HUES64 (cell line): ENCODE results near the gene SEL1L. TPM values are rescaled to one million over a fixed set of nuclear protein-coding genes. Genes with fewer than 3 reads are reported as not detected.

Experiments
- H3K27ac ChIP-seq: 2 replicates; pipeline ENCODE4 v1.7.0; 2013; ENCODE audit warnings: low read depth, low read length, inconsistent platforms
- H3K27me3 ChIP-seq: 2 replicates; pipeline ENCODE4 v1.6.1; 2013; ENCODE audit warnings: mild to moderate bottlenecking, low read length; ENCODE audit not compliant: insufficient read depth
- H3K36me3 ChIP-seq: 2 replicates; pipeline ENCODE4 v1.6.1; 2013; ENCODE audit warnings: mild to moderate bottlenecking, low read length; ENCODE audit not compliant: insufficient read depth
- H3K4me1 ChIP-seq: 2 replicates; pipeline ENCODE4 v1.6.1; 2013; ENCODE audit warnings: mild to moderate bottlenecking, low read length, moderate library complexity; ENCODE audit not compliant: insufficient read depth
- H3K4me3 ChIP-seq: 2 replicates; pipeline ENCODE4 v1.5.1; 2013; ENCODE audit warnings: mild to moderate bottlenecking, low read length, moderate library complexity
- H3K9ac ChIP-seq: 2 replicates; pipeline ENCODE4 v1.6.1; 2013; ENCODE audit warnings: mild to moderate bottlenecking, low read depth, low read length
- H3K9me3 ChIP-seq: 2 replicates; pipeline ENCODE4 v1.6.1; 2013; ENCODE audit warnings: low read depth, low read length; ENCODE audit not compliant: insufficient read depth
- WGBS: fragments of 150-250, 120-280 bp; methylation state at CpG from one replicate; pipeline ENCODE4 v1.1.7; 2013; ENCODE audit warnings: missing lambda C conversion rate; 5-methylcytosine and 5-hydroxymethylcytosine counted together
- polyA plus RNA-seq, 2 experiments: library from polyadenylated mRNA; stranded (reverse); fragments of 50-300 nt; gene quantifications; one replicate each; pipeline ENCODE4 v1.2.3, GENCODE V29; 2013

Gene SEL1L
- 10.6 TPM for polyA plus RNA-seq (2013, experiment 1 of 2)
- 14.1 TPM for polyA plus RNA-seq (2013, experiment 2 of 2)

- Histone ChIP-seq H3K9me3 (peaks cover 9% of the 10 kb centered on the region; the same call in 1 of the 2 replicates), H3K4me1 (0 out of 2 replicates have a peak, but pooled peaks cover 6% of the 10 kb centered on the region), H3K27me3 (no peaks in the 10 kb centered on the region), H3K27ac (no peak within 1 kb of the TSS), H3K36me3 (no peaks in the 10 kb centered on the region), H3K9ac (peak within 1 kb of the TSS; percentile 66), H3K4me3 (peak within 1 kb of the TSS; percentile 94)
- under 1% methylated on average over 50 of the region's 50 CpGs for WGBS
Observed at GRCh38 chr14:81533536-81534343, at the start of gene SEL1L. SEL1L (minus strand) TSS chr14:81533853; CDS start chr14:81533744, 109 bp downstream.

GRCh38 chr14:81582420-81582819, 48.8 kb upstream of the SEL1L start:
- Histone ChIP-seq H3K4me1 (no peaks in the 10 kb centered on the region), H3K9ac (no peak overlapping the region), H3K36me3 (no peaks in the 10 kb centered on the region), H3K27me3 (no peaks in the 10 kb centered on the region), H3K27ac (no peak overlapping the region), H3K4me3 (no peak overlapping the region), H3K9me3 (no peaks in the 10 kb centered on the region; the same call in 1 of the 2 replicates)
- 97% methylated on average over 2 of the region's 3 CpGs for WGBS

DNA sequence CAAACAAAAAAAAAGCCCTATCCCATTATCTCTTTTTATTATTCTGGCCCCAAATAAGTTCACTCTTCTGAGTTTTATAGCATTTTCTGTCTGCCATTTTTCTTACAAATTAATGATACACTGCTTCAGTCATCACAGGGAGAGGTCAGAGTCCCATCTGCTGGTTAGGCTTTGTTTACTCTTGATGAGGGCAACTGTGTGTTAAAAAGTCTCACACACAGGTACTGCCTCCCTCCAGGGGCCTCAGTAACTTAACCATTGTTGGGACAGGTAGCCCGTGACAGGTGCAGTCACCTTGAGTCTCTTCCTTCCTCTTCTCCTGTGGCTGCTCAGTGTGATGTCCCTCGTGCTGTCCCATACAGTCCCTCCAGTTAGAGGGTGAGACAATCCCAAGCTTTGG, 45.5 kb upstream of the SEL1L start:
- Histone ChIP-seq H3K4me3 (no peak overlapping the region), H3K9ac (no peak overlapping the region), H3K36me3 (no peaks in the 10 kb centered on the region), H3K9me3 (no peaks in the 10 kb centered on the region; the same call in 1 of the 2 replicates), H3K27ac (no peak overlapping the region), H3K27me3 (no peaks in the 10 kb centered on the region), H3K4me1 (no peaks in the 10 kb centered on the region)
- 89% methylated on average over 2 of the region's 2 CpGs for WGBS

- Histone ChIP-seq H3K27ac (no peak overlapping the region), H3K9ac (no peak overlapping the region), H3K36me3 (no peaks in the 10 kb centered on the region), H3K4me1 (no peaks in the 10 kb centered on the region), H3K4me3 (no peak overlapping the region), H3K27me3 (no peaks in the 10 kb centered on the region), H3K9me3 (no peaks in the 10 kb centered on the region)
- 99% methylated on average over 4 of the region's 5 CpGs for WGBS
Observed at GRCh38 chr14:81571437-81571836, 37.8 kb upstream of the SEL1L start.

- Histone ChIP-seq H3K27me3 (peaks cover 4% of the 10 kb centered on the region), H3K9me3 (no peaks in the 10 kb centered on the region), H3K4me1 (peaks cover 9% of the 10 kb centered on the region; the same call in 1 of the 2 replicates), H3K4me3 (no peak overlapping the region), H3K9ac (no peak overlapping the region), H3K27ac (no peak overlapping the region), H3K36me3 (no peaks in the 10 kb centered on the region)
- 92% methylated on average over 6 of the region's 6 CpGs for WGBS
Observed at GRCh38 chr14:81567302-81567701, 33.6 kb upstream of the SEL1L start.

DNA sequence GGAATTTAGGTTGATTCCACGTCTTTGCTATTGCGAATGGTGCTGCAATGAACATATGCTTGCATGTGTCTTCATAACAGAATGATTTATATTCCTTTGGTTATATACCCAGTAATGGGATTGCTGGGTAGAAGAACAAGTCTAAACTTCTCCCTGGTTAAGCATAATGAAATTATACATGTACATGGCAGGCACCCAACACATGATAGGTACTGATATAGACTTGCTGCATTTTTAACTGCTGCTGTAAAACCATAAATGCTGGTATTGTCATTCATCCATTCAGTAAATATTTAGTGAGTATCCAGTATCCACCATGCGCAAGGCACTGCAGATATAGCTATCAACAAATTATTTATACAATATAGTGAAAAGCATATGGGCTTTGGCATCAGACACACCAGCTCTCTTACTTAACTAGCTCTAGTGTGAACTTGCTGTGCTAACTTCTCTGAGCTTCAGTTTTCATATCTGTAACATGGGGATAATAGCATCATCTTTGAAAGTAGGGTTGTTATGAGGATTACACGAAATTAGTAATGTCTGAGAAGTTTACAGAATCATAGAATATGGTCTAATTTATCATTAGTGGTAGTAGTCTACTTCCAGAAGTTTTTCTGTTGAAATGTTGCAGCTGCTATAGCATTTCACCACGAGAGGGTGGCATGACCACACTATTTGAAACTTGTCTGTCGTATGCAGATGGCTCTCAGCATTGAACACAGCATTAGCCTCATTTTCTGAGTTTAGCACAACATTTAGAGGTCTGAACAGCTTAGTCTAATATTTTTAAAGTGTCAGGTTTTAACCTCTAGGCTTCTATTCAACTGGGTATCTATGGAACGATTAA, 32.0 kb upstream of the SEL1L start:
- peaks cover 23% of the 10 kb centered on the region for H3K4me1 ChIP-seq
- no peak overlapping the region for H3K9ac ChIP-seq
- H3K36me3 ChIP-seq: no peaks in the 10 kb centered on the region
- 57% methylated on average over 6 of the region's 7 CpGs for WGBS
- H3K27me3 ChIP-seq: peaks cover 5% of the 10 kb centered on the region
- no peak overlapping the region for H3K4me3 ChIP-seq
- H3K9me3 ChIP-seq: no peaks in the 10 kb centered on the region
- H3K27ac ChIP-seq: no peak overlapping the region

DNA sequence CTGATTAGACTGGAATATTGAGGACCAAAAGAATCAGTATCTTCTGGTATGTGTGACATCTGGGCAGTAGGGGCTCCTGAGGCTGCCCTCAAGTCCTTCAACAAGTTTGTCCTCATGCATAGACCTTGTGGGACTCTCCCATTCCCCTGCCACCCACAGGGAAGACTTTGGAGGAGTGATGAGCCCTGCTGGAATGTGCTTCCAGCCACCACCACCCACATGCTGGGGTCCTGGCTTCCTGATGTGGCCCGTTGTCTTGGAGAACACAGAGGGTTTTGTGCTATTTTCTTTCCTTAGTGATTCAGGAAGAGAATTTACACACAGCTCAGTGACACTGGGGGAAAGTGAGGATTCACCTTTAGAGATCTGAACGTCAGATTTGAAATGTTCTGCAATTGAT, 29.2 kb upstream of the SEL1L start:
- 59% methylated on average over 2 of the region's 2 CpGs for WGBS
- H3K27me3 ChIP-seq: peaks cover 5% of the 10 kb centered on the region
- H3K9me3 ChIP-seq: no peaks in the 10 kb centered on the region
- no peak overlapping the region; the same call in 1 of the 2 replicates for H3K27ac ChIP-seq
- H3K4me3 ChIP-seq: no peak overlapping the region
- H3K4me1 ChIP-seq: peaks cover 23% of the 10 kb centered on the region
- H3K9ac ChIP-seq: no peak overlapping the region
- no peaks in the 10 kb centered on the region for H3K36me3 ChIP-seq

GRCh38 chr14:81561084-81561775, 27.6 kb upstream of the SEL1L start:
- Histone ChIP-seq H3K27me3 (peaks cover 5% of the 10 kb centered on the region), H3K9me3 (no peaks in the 10 kb centered on the region), H3K36me3 (no peaks in the 10 kb centered on the region), H3K4me1 (peaks cover 23% of the 10 kb centered on the region), H3K4me3 (no peak overlapping the region), H3K27ac (peak overlapping the region; percentile 9; the same call in 1 of the 2 replicates), H3K9ac (no peak overlapping the region)
- WGBS: 37% methylated on average over 10 of the region's 10 CpGs

DNA sequence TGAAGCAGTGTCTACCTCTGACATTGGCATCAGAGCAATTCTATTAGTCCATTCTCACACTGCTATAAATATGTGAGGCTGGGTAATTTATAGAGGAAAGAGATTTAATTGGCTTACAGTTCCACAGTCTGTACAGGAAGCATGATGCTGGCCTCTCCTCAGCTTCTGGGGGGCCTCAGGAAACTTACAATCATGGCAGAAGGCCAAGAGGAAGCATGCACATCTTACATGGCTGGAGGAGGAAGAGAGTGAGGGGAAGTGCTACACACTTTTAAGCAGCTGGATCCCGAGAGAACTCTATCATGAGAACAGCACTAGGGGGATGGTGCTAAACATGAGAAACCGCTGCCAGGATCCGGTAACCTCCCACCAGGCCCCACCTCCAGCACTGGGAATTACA, 25.7 kb upstream of the SEL1L start:
- WGBS: 79% methylated on average over 3 of the region's 3 CpGs
- Histone ChIP-seq H3K4me1 (peaks cover 23% of the 10 kb centered on the region), H3K9ac (no peak overlapping the region), H3K36me3 (no peaks in the 10 kb centered on the region), H3K9me3 (no peaks in the 10 kb centered on the region), H3K27me3 (peaks cover 5% of the 10 kb centered on the region), H3K27ac (no peak overlapping the region), H3K4me3 (no peak overlapping the region)

DNA sequence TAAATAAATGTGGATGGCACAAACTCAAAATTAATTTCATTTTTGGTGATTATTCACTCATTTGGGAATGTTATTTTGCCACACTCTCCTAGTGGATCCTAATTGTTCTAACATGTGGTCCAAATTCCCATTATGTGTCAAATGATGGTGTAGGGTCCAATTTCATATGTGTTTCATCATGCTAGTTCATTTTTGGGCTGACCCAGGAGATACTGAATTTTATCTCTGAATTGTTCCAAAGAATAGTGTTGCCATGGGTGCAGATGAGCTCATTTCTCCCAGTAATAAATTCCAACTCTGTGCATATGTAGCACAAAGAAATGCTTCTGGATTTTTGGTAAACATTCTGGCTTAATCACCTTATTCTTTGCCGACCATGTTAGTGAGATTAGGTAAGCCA, 23.5 kb upstream of the SEL1L start:
- H3K9me3 ChIP-seq: no peaks in the 10 kb centered on the region
- H3K27ac ChIP-seq: no peak overlapping the region
- no peak overlapping the region for H3K4me3 ChIP-seq
- H3K27me3 ChIP-seq: no peaks in the 10 kb centered on the region
- H3K9ac ChIP-seq: no peak overlapping the region
- no peaks in the 10 kb centered on the region for H3K36me3 ChIP-seq
- WGBS: 93% methylated on average over 1 of the region's 1 CpG
- peaks cover 14% of the 10 kb centered on the region for H3K4me1 ChIP-seq
